Measurements from ENCODE around the gene KRABD2.

- TF ChIP-seq CTCF (IDR thresholded peaks at IDR 0.05) (no peak), POLR2A (IDR thresholded peaks at IDR 0.05) (no peak)
Observed at GRCh38 chr17:8345951-8346665, 30.4 kb downstream of the KRABD2 start.
